ENCODE results near the gene DUSP2. TPM values are rescaled to one million over a fixed set of nuclear protein-coding genes. Genes with fewer than 3 reads are reported as not detected.

Gene DUSP2
- total and polyA plus RNA-seq, 8 donors = 3.6 to 9.4 (median 6.0) TPM

GRCh38 chr2:96154506-96155380 lies 9.5 kb upstream of the DUSP2 start:
- no peak for TF ChIP-seq POLR2A (IDR thresholded peaks at IDR 0.05)
- no peak for TF ChIP-seq EP300 (IDR thresholded peaks at IDR 0.05)
- no peak for TF ChIP-seq CTCF (IDR thresholded peaks at IDR 0.05)
- no peak for TF ChIP-seq POLR2AphosphoS5 (IDR thresholded peaks at IDR 0.05)
- Histone ChIP-seq H3K27ac (no peak overlapping the region), H3K27me3 (peaks cover 0 to 32% (median 0%) of the 10 kb centered on the region in 3 donors), H3K9me3 (peaks cover 0 to 1% (median 0%) of the 10 kb centered on the region in 4 donors), H3K4me1 (no peaks in the 10 kb centered on the region), H3K36me3 (no peaks in the 10 kb centered on the region), H3K4me3 (no peak overlapping the region)
- WGBS, 5 donors = 86 to 90% (median 87%) methylated on average over 15 to 16 of the region's 16 CpGs
- intact Hi-C loops (cut with DNase I; ENCODE audit: low total_unique reads) = no loop called here
- DNase-seq = peak in 1 of 2 donors; percentile 1

GRCh38 chr2:96153991-96154431 lies 8.8 kb upstream of the DUSP2 start:
- H3K9me3 ChIP-seq = no peaks in the 10 kb centered on the region
- no peak overlapping the region for H3K27ac ChIP-seq
- peak in 1 of 2 donors; percentile 11 for DNase-seq
- peaks cover 0 to under 1% (median 0%) of the 10 kb centered on the region in 4 donors for H3K4me1 ChIP-seq
- intact Hi-C loops (cut with DNase I; ENCODE audit: low total_unique reads) = no loop called here
- TF ChIP-seq EP300 (IDR thresholded peaks at IDR 0.05) (no peak), POLR2AphosphoS5 (IDR thresholded peaks at IDR 0.05) (no peak), CTCF (IDR thresholded peaks at IDR 0.05) (no peak), POLR2A (IDR thresholded peaks at IDR 0.05) (no peak)
- 63 to 79% (median 72%) methylated on average over 4 to 7 of the region's 7 CpGs for WGBS, 5 donors
- H3K27me3 ChIP-seq = peaks cover 0 to 32% (median 0%) of the 10 kb centered on the region in 3 donors
- no peaks in the 10 kb centered on the region for H3K36me3 ChIP-seq
- H3K4me3 ChIP-seq = no peak overlapping the region

- Histone ChIP-seq H3K9me3 (no peaks in the 10 kb centered on the region), H3K4me1 (peaks cover 0 to 7% (median 5%) of the 10 kb centered on the region in 4 donors), H3K4me3 (no peak overlapping the region), H3K27me3 (peaks cover 0 to 27% (median 0%) of the 10 kb centered on the region in 3 donors), H3K36me3 (no peaks in the 10 kb centered on the region), H3K27ac (no peak overlapping the region)
- intact Hi-C loops (cut with DNase I; ENCODE audit: low total_unique reads) = no loop called here
- peak in 1 of 2 donors; percentile 3 for DNase-seq
- no peak for TF ChIP-seq POLR2A (IDR thresholded peaks at IDR 0.05)
- TF ChIP-seq POLR2AphosphoS5 (IDR thresholded peaks at IDR 0.05) = no peak
- no peak for TF ChIP-seq EP300 (IDR thresholded peaks at IDR 0.05)
- TF ChIP-seq CTCF (IDR thresholded peaks at IDR 0.05) = no peak
- WGBS, 5 donors = 84 to 92% (median 88%) methylated on average over 7 of the region's 7 CpGs
These were observed 8.1 kb upstream of the DUSP2 start for GRCh38 chr2:96153291-96153713.

- TF ChIP-seq POLR2AphosphoS5 (IDR thresholded peaks at IDR 0.05) = no peak
- no peak for TF ChIP-seq EP300 (IDR thresholded peaks at IDR 0.05)
- no peak for TF ChIP-seq CTCF (IDR thresholded peaks at IDR 0.05)
- TF ChIP-seq POLR2A (IDR thresholded peaks at IDR 0.05) = no peak
- peaks cover 0 to 20% (median 0%) of the 10 kb centered on the region in 3 donors for H3K27me3 ChIP-seq
- no peaks in the 10 kb centered on the region for H3K36me3 ChIP-seq
- intact Hi-C loops (cut with DNase I; ENCODE audit: low total_unique reads) = no loop called here
- WGBS, 5 donors = 68 to 80% (median 77%) methylated on average over 12 to 13 of the region's 13 CpGs
- H3K27ac ChIP-seq = no peak overlapping the region
- peak in 1 of 2 donors; percentile 51 for DNase-seq
- H3K4me3 ChIP-seq = no peak overlapping the region
- H3K4me1 ChIP-seq = peaks cover 0 to 15% (median 7%) of the 10 kb centered on the region in 4 donors
- H3K9me3 ChIP-seq = no peaks in the 10 kb centered on the region
These were observed 7.3 kb upstream of the DUSP2 start for GRCh38 chr2:96152304-96153161.
